Heart left ventricle (tissue), 16 donors: ENCODE measurements around the gene TARBP2. TPM values are rescaled to one million over a fixed set of nuclear protein-coding genes. Genes with fewer than 3 reads are reported as not detected.

ENCODE experiments used
- ATAC-seq, 4 donors: fragments of 200-7000 bp; cut with Tn5 transposase; one replicate each; pipeline ENCODE4 v1.9.1; 2020 to 2022; ENCODE audit warnings: moderate library complexity in 4 of 4, mild to moderate bottlenecking in 3 of 4, moderate number of reproducible peaks in 1 of 4
- DNase-seq, 5 donors: peaks; one replicate each; pipeline ENCODE4 v3.0.0-alpha.2; 2020
- H3K27ac ChIP-seq, 12 donors: fragments of 200-600 bp; sonication (generic) in 4 of 12; one replicate each; pipeline versions ENCODE4 v1.5.0 to v1.8.0; 2016 to 2022; ENCODE audit warnings: mild to moderate bottlenecking in 2 of 12
- H3K27me3 ChIP-seq, 9 donors: fragments of 200-600 bp; sonication (generic) in 2 of 9; one replicate each; pipeline versions ENCODE4 v1.5.1 to v1.8.0; 2016 to 2022; ENCODE audit warnings: mild to moderate bottlenecking in 3 of 9
- H3K36me3 ChIP-seq, 9 donors: fragments of 200-600 bp; sonication (generic) in 2 of 9; one replicate each; pipeline versions ENCODE4 v1.5.0 to v1.8.0; 2018 to 2022; ENCODE audit warnings: mild to moderate bottlenecking in 2 of 9
- H3K4me1 ChIP-seq, 12 donors: fragments of 200-600 bp; sonication (generic) in 4 of 12; one replicate each; pipeline versions ENCODE4 v1.5.0 to v1.8.0; 2016 to 2022; ENCODE audit warnings: mild to moderate bottlenecking in 3 of 12
- H3K4me3 ChIP-seq, 12 donors: fragments of 200-600 bp; sonication (generic) in 4 of 12; one replicate each; pipeline versions ENCODE4 v1.5.0 to v1.8.0; 2017 to 2022; ENCODE audit warnings: mild to moderate bottlenecking in 9 of 12, moderate library complexity in 4 of 12
- H3K9me3 ChIP-seq, 12 donors: fragments of 200-600 bp; sonication (generic) in 4 of 12; one replicate each; pipeline versions ENCODE4 v1.5.0 to v1.8.0; 2016 to 2022; ENCODE audit warnings: mild to moderate bottlenecking in 1 of 12
- CTCF ChIP-seq, 12 donors: fragments of 200-600 bp; sonication (generic) in 4 of 12; IDR thresholded peaks; one replicate each; pipeline versions ENCODE4 v1.5.0 to v1.8.0; 2018 to 2022; ENCODE audit warnings: antibody characterized with exemption in 12 of 12, mild to moderate bottlenecking in 5 of 12
- POLR2A ChIP-seq, 2 donors: fragments of 450-650 bp; IDR thresholded peaks; one replicate each; pipeline ENCODE4 v1.6.1; 2017; ENCODE audit warnings: antibody characterized with exemption in 2 of 2, mild to moderate bottlenecking in 2 of 2, moderate library complexity in 2 of 2
- whole genome bisulfite sequencing, 4 donors: extraction: QIAGEN DNeasy Blood & Tissue Kit in 2 of 4; methylation state at CpG; one replicate each; pipeline versions ENCODE4 v1.1.5 to v1.1.7; 2013 to 2018; 5-methylcytosine and 5-hydroxymethylcytosine counted together
- intact Hi-C, 10 donors: fragments of 100-400 bp; cut with DNase I; formaldehyde crosslinking; loops; one replicate each; pipeline versions ENCODE4 v1.11.1 to v1.14.2; 2022
- polyA plus RNA-seq, 2 donors: library from polyadenylated mRNA; stranded (reverse); fragments of 200-250 nt; gene quantifications; one replicate each; pipeline ENCODE4 v1.2.3, GENCODE V29; 2013
- total RNA-seq, 9 donors: library from RNA; depleted of rRNA in 2 of 9; stranded (reverse); fragments of >200 nt in 2 of 9; fragmentation: NEBNext Ultra II Directional in 3 of 9; extraction: Animal tissue kit (Norgen Biotek cat#: 25700) in 3 of 9; gene quantifications; one replicate each; pipeline versions ENCODE4 v1.1.0 to v1.2.4, GENCODE V29; 2016 to 2023
- donor health status: ischemic (EF 13 %, LVEDD 7.1; RV severe dilation, severe dysfunction).
- donor health status: healthy with polysubstance abuse.
- donor health status: DM: no; HTN: yes; CAD: no.
- donor health status: DM: no; HTN: no; CAD: no.
- donor health status: ischemic (EF 25% LVEDD 6.9; RV normal size, moderate dysfunction).
- donor health status: ischemic (EF 25% LVEDD 5.7; RV mildly dilated, moderate dysfunction).
- donor health status: healthy.
- donor health status: DM: yes; HTN: yes; CAD: no.
- donor health status: ischemic (EF 35%, LVEDD 5.7; RV mildly dilated, moderate dysfunction).
- donor health status: nonischemic (EF 11% LVEDD 7.7; RV severe dilation, severe dysfunction).
- donor health status: DM: yes; HTN: yes; CAD: no.
- donor health status: PGD.
- donor health status: ischemic (EF 29% LVEDD 5.4; RV normal size, mild dysfunction).
- donor health status: nonischemic (EF 23%, LVEDD 6.1; RV moderate dilation, normal function).

The TARBP2 gene
- total and polyA plus RNA-seq, 11 donors: 7.8 to 23.5 (median 11.9) TPM

GRCh38 chr12:53502331-53502730 is 1.2 kb downstream of the TARBP2 start:
- no peak for TF ChIP-seq CTCF (IDR thresholded peaks at IDR 0.05)
- Histone ChIP-seq H3K27me3 (no peaks in the 10 kb centered on the region), H3K4me1 (peaks cover 5 to 49% (median 30%) of the 10 kb centered on the region in 12 donors), H3K9me3 (no peaks in the 10 kb centered on the region), H3K36me3 (peaks cover 0 to 33% (median 26%) of the 10 kb centered on the region in 9 donors), H3K27ac (peak overlapping the region; percentile 30 to 100 (median 97)), H3K4me3 (peak overlapping the region in 9 of 12 donors; percentile 71 to 98 (median 78))
- ATAC-seq (no peak), DNase-seq (no peak)
- intact Hi-C loops: loop anchor here in 8 of 10 donors (5.0 to 10.0 kb wide), 6 partner anchors 50 to 290 kb away; partner anchors contain the start of genes AAAS (in 6 of the 8) and PCBP2 (in 1 of the 8)
- 30 to 51% (median 44%) methylated on average over 9 of the region's 9 CpGs for WGBS, 4 donors

- no peak for DNase-seq
- peaks cover 5 to 45% (median 29%) of the 10 kb centered on the region in 12 donors for H3K4me1 ChIP-seq
- intact Hi-C loops: loop anchor here in 8 of 10 donors (5.0 to 10.0 kb wide), 6 partner anchors 51 to 291 kb away; partner anchors contain the start of genes AAAS (in 6 of the 8) and PCBP2 (in 1 of the 8)
Observed at GRCh38 chr12:53502983-53503728, 2.1 kb downstream of the TARBP2 start.

GRCh38 chr12:53504004-53504920 is 3.2 kb downstream of the TARBP2 start:
- Histone ChIP-seq H3K4me1 (peaks cover 5 to 48% (median 33%) of the 10 kb centered on the region in 12 donors), H3K36me3 (peaks cover 0 to 39% (median 26%) of the 10 kb centered on the region in 9 donors), H3K27me3 (no peaks in the 10 kb centered on the region), H3K27ac (peak overlapping the region in 2 of 12 donors; percentile 99), H3K4me3 (no peak overlapping the region), H3K9me3 (no peaks in the 10 kb centered on the region)
- WGBS, 4 donors: 79 to 84% (median 80%) methylated on average over 12 to 14 of the region's 14 CpGs
- intact Hi-C loops: loop anchor here in 8 of 10 donors (5.0 to 10.0 kb wide), 6 partner anchors 52 to 292 kb away; partner anchors contain the start of genes AAAS (in 6 of the 8) and PCBP2 (in 1 of the 8)
- TF ChIP-seq CTCF (IDR thresholded peaks at IDR 0.05) (no peak), POLR2A (IDR thresholded peaks at IDR 0.05) (no peak)
- DNase-seq: no peak
- no peak for ATAC-seq

More at GRCh38 chr12:53502983-53503728, 2.1 kb downstream of the TARBP2 start:
- Histone ChIP-seq H3K27me3 (no peaks in the 10 kb centered on the region), H3K4me3 (peak overlapping the region in 2 of 12 donors; percentile 71 to 89), H3K27ac (peak overlapping the region in 9 of 12 donors; percentile 93 to 100 (median 98)), H3K36me3 (peaks cover 0 to 39% (median 26%) of the 10 kb centered on the region in 9 donors), H3K9me3 (no peaks in the 10 kb centered on the region)
- 74 to 82% (median 77%) methylated on average over 9 to 10 of the region's 10 CpGs for WGBS, 4 donors
- TF ChIP-seq POLR2A (IDR thresholded peaks at IDR 0.05) (no peak), CTCF (IDR thresholded peaks at IDR 0.05) (no peak)
- ATAC-seq: no peak
